ENCODE measurements around the gene MARCKSL1.

GRCh38 chr1:32299327-32299726 lies 36.7 kb downstream of the MARCKSL1 start:
- no peak for TF ChIP-seq ZNF292 (CRISPR knock-in tag; IDR thresholded peaks at IDR 0.05; ENCODE audit: borderline replicate concordance, low read depth)
- TF ChIP-seq HDAC6 (IDR thresholded peaks at IDR 0.05; ENCODE audit: low read depth, low read length) = no peak

Data from HepG2 (cell line).